D721Med (cell line): ENCODE measurements around the gene COL23A1.
A peak's percentile ranks its signal among the peaks of the same experiment; 100 is the strongest.

ENCODE experiments used
- DNase-seq: peaks from one replicate; pipeline ENCODE4 v3.0.0; 2011; ENCODE audit warnings: low spot score; ENCODE audit not compliant: insufficient read length
- FAIRE-seq: peaks from 2 replicates; lab custom pipeline; 2011; peaks lifted over from hg19 to GRCh38; lab: Jason Lieb, UNC
- TF ChIP-seq, protein P1 (sequence below): IDR thresholded peaks from 2 replicates; pipeline ENCODE4 v1.5.1; 2012; ENCODE audit warnings: mild to moderate bottlenecking, control low read depth; ENCODE audit not compliant: insufficient read depth; ENCODE audit errors: missing control alignments

COL23A1 gene

DNA sequence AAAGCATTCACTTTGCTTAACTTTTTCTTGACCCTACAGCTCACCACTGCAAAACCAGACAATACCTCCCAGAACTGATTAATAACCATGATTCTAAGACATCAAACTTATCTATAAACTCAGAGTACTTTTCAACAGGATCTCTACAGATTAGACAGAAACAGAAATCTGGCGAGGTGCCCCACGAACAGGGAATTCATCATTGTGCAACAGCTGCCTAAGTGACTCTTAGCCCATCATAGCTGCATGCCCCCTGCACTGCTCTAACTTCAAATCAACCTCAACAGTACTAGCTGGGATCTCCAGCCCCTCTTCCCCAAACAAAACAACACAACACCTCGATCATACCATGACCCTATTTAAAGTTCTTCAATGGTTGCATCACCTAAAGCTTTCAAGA lies 16.1 kb upstream of the COL23A1 start:
- DNase-seq, result no peak
- TF ChIP-seq, protein P1, sequence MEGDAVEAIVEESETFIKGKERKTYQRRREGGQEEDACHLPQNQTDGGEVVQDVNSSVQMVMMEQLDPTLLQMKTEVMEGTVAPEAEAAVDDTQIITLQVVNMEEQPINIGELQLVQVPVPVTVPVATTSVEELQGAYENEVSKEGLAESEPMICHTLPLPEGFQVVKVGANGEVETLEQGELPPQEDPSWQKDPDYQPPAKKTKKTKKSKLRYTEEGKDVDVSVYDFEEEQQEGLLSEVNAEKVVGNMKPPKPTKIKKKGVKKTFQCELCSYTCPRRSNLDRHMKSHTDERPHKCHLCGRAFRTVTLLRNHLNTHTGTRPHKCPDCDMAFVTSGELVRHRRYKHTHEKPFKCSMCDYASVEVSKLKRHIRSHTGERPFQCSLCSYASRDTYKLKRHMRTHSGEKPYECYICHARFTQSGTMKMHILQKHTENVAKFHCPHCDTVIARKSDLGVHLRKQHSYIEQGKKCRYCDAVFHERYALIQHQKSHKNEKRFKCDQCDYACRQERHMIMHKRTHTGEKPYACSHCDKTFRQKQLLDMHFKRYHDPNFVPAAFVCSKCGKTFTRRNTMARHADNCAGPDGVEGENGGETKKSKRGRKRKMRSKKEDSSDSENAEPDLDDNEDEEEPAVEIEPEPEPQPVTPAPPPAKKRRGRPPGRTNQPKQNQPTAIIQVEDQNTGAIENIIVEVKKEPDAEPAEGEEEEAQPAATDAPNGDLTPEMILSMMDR, result no peak
- no peak for FAIRE-seq

DNA sequence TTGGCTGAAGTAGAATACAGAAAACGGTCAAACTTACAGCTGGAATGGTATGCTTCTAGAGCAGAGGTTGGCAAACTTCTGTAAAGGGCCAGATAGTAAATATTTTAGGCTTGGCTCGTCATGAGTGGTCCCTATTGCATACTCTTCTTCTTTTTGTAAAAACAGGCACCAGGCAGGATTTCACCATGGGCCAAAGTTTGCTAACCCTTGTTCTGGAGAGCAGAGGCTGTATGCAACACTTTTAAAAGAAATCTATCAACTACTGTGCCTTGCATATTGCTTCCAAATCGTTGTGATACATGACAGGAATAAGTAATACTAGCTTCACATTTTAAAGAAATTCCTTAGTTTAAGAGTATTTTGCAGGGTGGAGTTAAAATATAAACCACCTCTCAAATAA lies 15.6 kb upstream of the COL23A1 start:
- TF ChIP-seq, protein P1, result no peak
- no peak for FAIRE-seq

DNA sequence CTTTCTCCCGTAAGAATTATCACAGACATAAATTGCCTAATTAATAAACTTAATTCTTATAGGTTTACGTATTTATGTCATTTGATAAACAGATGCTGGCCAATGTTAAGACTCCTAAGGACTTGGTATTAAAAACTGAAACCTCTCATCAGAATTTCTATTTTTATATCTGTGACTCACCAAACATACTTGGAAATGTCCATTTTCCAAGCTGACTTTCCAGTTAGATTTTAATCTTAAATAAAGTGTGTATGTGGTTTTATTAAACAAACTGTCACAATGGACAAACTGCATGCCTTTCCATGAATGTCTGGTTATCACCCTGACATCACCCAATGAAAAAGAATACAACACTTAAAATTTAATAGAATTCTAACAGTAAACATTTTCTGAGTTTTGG lies 12.6 kb upstream of the COL23A1 start:
- no peak for FAIRE-seq
- TF ChIP-seq, protein P1, result no peak
- no peak for DNase-seq

More for the DNA sequence above, 15.6 kb upstream of the COL23A1 start:
- DNase-seq, result no peak

DNA sequence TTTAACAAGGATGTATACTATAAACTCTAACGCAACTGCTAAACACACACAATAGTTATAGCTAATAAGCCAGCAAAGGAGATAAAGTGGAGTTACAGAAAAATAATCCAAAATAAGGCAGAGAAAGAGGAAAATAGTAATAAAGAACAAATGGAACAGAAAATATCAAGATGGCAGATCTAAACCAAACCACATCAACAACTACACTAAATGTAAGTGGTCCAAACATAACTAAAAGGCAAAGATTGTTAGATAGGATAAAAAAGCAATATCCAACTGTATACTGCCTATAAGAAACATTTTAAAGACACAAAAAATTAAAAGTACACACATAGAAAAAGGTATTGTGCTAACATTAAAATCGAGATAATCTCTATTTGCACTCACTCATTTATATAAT lies 5.6 kb upstream of the COL23A1 start:
- DNase-seq, result no peak
- TF ChIP-seq, protein P1, result no peak
- no peak for FAIRE-seq

DNA sequence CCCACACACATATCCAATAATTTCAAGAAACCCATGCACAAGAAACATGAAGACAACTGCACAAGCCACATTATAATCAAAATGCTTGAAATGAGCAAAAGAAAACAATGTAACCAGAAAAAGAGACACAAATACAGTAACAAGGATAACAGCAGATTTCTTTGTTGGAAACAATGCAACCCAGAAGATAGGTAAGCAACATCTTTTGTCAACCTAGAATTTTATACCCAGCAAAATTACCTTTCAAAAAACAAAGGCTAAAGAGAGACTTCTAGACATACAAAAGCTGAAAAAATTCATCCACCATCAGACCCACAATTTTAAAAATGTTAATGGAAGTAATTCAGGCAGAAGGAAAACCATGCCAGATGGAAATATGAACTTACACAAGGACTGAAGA lies 5.0 kb upstream of the COL23A1 start:
- no peak for DNase-seq
- no peak for FAIRE-seq
- TF ChIP-seq, protein P1, result no peak

DNA sequence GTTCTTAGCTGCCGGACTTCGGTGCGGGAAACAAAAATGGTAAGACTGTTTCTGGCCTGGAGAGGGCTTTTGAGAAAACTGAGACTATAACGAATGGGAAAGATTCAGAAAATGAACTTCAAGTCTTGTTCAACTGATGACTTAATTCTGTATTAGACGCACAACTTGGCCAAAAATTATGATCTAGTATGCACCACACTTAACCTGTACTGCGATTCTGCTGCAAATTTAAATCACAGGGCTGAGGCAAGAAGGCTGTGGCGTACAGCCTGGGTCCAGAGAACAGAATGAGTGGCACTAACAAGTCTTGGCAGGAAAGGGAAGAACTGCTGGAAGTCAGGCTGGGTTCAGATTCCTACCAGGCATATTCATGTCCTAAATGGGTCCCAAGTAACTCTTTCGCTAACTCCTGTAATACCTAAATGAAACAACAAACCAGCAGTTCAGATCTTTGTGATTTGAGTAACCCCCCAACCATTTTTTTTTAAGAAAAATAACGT lies 781 bp upstream of the COL23A1 start:
- FAIRE-seq (peak; percentile 46), DNase-seq (no peak)
- TF ChIP-seq, protein P1, result no peak

DNA sequence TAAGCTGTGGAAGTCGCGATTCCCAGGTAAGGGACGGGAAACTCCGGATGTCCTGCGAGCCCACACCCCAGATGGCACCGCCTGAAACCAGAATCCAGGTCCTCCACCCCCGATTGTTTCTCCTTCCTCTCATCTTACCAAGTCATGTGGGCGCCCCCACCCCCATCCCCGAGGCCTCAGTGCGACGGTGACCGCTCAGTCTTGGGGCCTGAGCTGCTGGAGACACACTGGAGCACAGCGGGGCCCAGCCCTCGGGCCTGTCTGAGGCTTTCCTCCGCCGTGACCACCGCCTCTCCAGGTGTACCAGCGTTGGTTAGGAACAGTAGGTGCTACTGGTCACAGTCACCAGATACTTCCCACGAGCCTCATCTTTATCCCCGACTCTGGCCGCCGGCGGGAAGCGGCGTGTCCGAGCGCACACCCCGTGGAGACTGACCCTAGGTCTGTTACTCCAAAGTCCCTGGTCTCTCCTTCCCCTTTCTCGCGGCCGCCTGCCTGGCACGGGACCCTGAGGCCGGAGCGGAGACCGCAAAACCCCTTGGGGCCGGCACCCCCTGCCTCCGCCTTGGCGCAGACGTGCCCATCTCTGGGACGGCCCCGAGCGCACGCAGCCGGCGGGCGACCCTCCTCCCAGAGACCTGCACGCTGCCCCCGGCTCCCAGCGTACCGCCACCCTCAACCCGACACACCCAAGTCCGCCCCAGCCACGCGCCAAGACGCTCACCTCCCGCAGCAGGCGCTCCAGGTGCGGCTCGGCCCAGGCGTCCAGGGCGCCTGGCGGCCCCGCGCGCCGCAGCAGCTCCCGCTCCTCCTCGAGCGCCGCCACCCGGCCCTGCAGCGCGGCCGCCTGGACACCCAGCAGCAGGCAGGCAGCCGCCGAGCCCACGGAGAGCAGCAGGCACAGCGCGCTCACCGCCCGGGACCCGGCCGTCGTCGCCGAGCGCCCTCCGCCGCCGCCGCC lies 733 bp downstream of the COL23A1 start:
- FAIRE-seq (no peak), DNase-seq (no peak)

More for the DNA sequence above, 733 bp downstream of the COL23A1 start:
- TF ChIP-seq, protein P1, result peak; percentile 1
